OCI-LY1 (cell line): ENCODE data around the gene PRKCA.

Source experiments
- CTCF ChIP-seq: fragments of 200-600 bp; sonication (generic), shearing (Covaris generic); IDR thresholded peaks from 2 replicates; pipeline ENCODE4 v1.5.1; 2017; ENCODE audit warnings: mild to moderate bottlenecking, antibody characterized with exemption, low read length, moderate library complexity, mixed read lengths
- EZH2 ChIP-seq: fragments of 200-600 bp; sonication (generic), shearing (Covaris generic); IDR thresholded peaks from 2 replicates; pipeline ENCODE4 v1.8.0; 2017; ENCODE audit warnings: borderline replicate concordance, mixed run types, mild to moderate bottlenecking, antibody characterized with exemption, low read length, moderate library complexity, mixed read lengths

DNA sequence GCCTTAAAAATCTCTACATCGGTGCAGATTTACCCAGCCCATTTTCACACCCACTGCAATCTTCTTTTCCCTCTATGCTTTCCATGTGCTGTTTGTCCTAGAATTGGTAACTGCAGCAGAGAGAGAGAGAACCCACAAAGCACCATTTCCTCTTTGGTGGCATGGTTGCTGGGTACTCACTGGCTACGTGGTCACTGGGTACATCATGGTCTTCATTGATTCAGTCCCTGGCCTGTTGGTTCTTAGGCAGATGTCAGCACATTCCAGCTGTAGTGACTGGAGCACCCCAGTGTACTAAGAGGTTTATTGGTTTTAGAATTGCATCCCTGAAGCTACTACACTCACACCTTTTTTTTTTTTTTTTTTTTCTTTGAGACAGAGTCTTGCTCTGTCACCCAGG lies 376.4 kb downstream of the PRKCA start:
- TF ChIP-seq CTCF = no peak
- TF ChIP-seq EZH2 = no peak
